22Rv1 (cell line): ENCODE results near the gene HLCS.

Source experiments
- H3K27ac ChIP-seq: fragments of 450-650 bp; 2 replicates; pipeline ENCODE4 v1.5.1; 2017
- CTCF ChIP-seq: fragments of 450-650 bp; IDR thresholded peaks from 2 replicates; pipeline ENCODE4 v1.5.1; 2017; ENCODE audit warnings: mild to moderate bottlenecking
- ZFX ChIP-seq: fragments of 450-650 bp; IDR thresholded peaks from 2 replicates; pipeline ENCODE4 v1.6.1; 2017; ENCODE audit warnings: antibody characterized with exemption, borderline replicate concordance

The HLCS gene

DNA sequence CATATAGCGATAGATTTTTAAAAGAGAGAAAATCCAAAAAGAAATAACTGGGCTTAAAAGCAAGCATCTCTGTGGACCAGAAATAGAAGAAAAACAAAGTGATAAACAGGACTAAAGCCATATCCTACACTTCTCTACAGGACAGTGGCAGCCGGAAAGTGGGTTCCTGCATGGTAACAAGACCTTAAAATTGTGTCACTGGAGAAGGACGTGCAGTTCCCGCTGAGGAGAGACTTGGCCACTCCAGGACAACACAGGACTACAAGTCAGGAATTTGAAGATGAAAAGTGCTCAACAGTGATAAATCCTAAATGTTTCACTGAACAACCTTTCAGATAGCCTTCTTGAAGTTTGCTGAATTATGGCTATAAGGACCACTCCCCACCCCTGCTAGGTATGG, 1.9 kb upstream of the HLCS start:
- TF ChIP-seq CTCF (no peak), ZFX (no peak)
- H3K27ac ChIP-seq: no peak overlapping the region

DNA sequence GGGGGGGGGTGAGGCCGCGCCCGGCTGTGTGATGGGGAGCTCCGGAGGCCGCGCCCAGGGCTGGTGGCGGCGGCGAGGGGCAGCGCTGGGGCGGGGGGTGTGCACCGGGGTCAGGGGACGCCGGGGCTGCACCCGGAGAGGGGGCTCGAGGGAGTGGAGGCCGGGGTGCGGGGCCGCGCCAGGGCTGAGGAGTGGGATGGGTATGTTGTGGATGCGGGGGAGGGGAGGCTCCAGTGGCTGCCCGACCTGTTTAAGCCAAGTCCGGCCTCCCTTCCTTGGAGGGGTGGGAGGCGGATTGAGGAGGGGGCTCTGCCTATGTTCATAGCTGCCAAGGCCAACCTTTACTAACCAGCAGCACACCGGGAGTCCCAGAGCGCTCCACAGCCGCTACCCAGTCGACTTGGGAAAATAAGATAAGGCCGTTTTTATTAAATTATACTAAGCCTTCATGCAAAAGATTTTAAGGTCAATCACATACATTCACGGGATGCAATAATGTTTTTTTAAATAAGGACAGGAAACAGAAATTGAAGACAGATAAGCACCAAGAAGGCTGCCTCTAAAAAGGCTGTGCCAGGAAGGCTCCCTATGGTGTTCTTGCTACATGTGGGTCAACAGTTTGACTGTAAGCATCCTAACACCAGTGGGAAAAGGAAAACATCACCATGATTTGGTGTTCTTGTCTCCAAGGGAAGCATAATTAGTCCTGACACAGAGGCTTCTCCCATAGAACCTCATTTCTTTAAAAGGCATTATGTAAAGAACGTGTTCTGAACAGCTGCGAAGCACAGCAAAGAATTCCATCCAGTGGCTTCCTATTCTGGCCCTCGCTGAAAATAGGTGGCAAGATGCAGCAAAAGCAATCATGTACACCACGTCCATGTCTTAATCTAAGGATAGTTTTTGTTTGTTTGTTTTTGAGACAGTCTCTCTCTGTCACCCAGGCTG, 626 bp upstream of the HLCS start:
- H3K27ac ChIP-seq: peak overlapping the region; percentile 84
- TF ChIP-seq ZFX (no peak), CTCF (no peak)

DNA sequence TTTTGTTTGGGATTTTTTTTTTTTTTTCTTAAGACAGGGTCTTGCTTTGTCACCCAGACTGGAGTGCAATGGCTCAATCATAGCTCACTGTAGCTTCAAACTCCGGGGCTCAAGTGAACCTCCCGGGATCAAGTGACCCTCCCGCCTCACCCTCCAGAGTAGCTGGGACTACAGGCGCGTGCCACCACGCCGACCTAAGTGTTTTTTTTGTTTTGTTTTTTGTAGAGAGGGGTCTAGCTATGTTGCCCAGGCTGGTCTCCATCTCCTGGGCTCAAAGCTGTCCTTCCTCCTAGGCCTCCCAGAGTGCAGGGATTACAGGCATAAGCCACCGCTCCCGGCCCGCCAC, 776 bp downstream of the HLCS start:
- H3K27ac ChIP-seq: peak overlapping the region; percentile 84
- TF ChIP-seq ZFX (no peak), CTCF (no peak)

DNA sequence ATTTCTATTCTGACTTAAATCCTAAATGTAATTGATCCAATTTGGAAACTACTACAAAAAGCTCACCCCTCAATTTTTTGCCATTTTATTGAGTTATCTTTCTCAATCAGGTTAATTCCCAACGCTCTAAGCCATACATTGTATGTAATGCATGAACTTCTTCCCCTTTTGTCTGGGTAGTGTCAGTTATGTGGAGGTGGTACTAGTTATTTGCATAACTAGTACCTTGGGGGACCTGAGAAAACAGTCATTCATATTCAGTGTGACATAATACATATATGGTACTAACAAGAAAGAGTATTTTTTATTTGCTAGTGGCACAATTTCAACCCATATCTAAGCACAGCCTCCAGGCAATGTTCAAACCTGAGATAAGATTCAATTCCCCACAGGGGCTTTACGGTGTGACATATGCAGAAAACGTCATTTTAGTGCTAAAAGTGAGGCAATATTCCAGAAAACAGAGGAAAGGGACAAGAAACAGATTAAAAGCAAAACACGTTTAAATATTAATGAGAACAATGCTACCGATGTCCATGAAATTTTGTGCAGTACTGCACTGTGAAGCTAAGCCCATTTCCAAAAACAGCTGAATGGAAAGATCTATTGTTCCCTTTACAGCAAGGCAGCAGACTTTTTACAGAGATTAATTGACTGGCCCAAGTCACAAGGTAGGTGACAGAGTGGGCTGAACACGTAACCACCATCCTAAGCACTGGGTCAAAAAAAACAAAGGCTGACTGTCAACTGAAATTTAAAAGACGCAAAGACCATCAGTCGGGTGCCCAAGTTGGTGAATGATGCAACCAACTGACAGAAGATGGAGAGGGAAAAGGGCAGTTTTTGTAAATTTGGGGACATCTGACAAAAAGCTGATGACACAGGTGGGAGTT, 1.4 kb downstream of the HLCS start:
- H3K27ac ChIP-seq: peak overlapping the region; percentile 84
- TF ChIP-seq ZFX (no peak), CTCF (no peak)

DNA sequence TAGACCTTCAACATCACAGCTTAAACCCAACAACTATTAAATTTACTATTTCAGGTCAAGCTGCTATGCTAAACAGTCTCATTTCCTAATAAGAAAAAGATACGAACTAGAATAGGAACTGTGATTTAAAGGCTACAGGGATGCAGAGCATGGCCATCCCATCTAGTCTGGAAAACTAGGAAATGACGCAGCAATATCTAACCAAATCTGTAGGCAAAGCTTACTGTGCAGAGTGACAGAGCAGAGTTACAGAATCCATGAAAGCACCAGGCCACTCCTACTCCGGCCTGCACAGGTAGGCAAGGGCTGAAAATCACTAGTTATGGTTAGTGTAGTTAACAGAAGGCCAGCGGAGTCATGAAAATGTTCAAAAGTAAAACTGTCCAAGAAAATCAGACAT, 2.1 kb downstream of the HLCS start:
- TF ChIP-seq CTCF (no peak), ZFX (no peak)
- H3K27ac ChIP-seq: no peak overlapping the region

GRCh38 chr21:36962098-36962780, 4.2 kb downstream of the HLCS start:
- no peak for TF ChIP-seq ZFX
- no peak for TF ChIP-seq CTCF
- H3K27ac ChIP-seq: no peak overlapping the region
